Liver (tissue), 9 donors: Measurements from ENCODE around the gene FAM53B. TPM values are rescaled to one million over a fixed set of nuclear protein-coding genes. Genes with fewer than 3 reads are reported as not detected.

ENCODE experiments used
- DNase-seq: peaks from one replicate; pipeline ENCODE4 v3.0.0-alpha.2; 2017; ENCODE audit warnings: low spot score
- H3K27ac ChIP-seq, 2 donors: one replicate each; pipeline ENCODE4 v1.7.0; 2013; ENCODE audit warnings: inconsistent platforms in 2 of 2, low read length in 2 of 2, control low read depth in 1 of 2, low read depth in 1 of 2, mild to moderate bottlenecking in 1 of 2
- H3K27me3 ChIP-seq, 4 donors: one replicate each; pipeline versions ENCODE4 v1.6.1 to v1.7.0; 2013; ENCODE audit warnings: low read length in 3 of 4, inconsistent platforms in 1 of 4, mild to moderate bottlenecking in 1 of 4, moderate library complexity in 1 of 4; ENCODE audit not compliant: control insufficient read depth in 4 of 4, insufficient read depth in 4 of 4
- H3K36me3 ChIP-seq, 4 donors: one replicate each; pipeline versions ENCODE4 v1.6.1 to v1.7.0; 2013; ENCODE audit warnings: low read length in 3 of 4, mild to moderate bottlenecking in 3 of 4, low read depth in 1 of 4, moderate library complexity in 1 of 4; ENCODE audit not compliant: control insufficient read depth in 4 of 4, insufficient read depth in 3 of 4
- H3K4me1 ChIP-seq, 4 donors: one replicate each; pipeline versions ENCODE4 v1.6.1 to v1.7.0; 2013; ENCODE audit warnings: low read length in 3 of 4, mild to moderate bottlenecking in 3 of 4, moderate library complexity in 1 of 4; ENCODE audit not compliant: control insufficient read depth in 4 of 4, insufficient read depth in 4 of 4
- H3K4me3 ChIP-seq, 3 donors: one replicate each; pipeline versions ENCODE4 v1.6.1 to v1.7.0; 2013; ENCODE audit warnings: low read length in 3 of 3, control low read depth in 1 of 3, low read depth in 1 of 3, mild to moderate bottlenecking in 1 of 3
- H3K9ac ChIP-seq, 2 donors: one replicate each; pipeline ENCODE4 v1.7.0; 2013; ENCODE audit warnings: low read length in 2 of 2, mild to moderate bottlenecking in 2 of 2, moderate library complexity in 2 of 2, control low read depth in 1 of 2, low read depth in 1 of 2
- H3K9me3 ChIP-seq, 4 donors: one replicate each; pipeline versions ENCODE4 v1.6.1 to v1.7.0; 2013; ENCODE audit warnings: low read length in 3 of 4; ENCODE audit not compliant: control insufficient read depth in 4 of 4
- ATF3 ChIP-seq: IDR thresholded peaks from 2 replicates; pipeline ENCODE4 v1.6.1; 2016; ENCODE audit warnings: antibody characterized with exemption
- EGR1 ChIP-seq, 2 donors: IDR thresholded peaks; 2 replicates each; pipeline ENCODE4 v1.6.1; 2016 to 2018; ENCODE audit warnings: antibody characterized with exemption in 2 of 2, low read depth in 2 of 2
- FOXA1 ChIP-seq: IDR thresholded peaks from 2 replicates; pipeline ENCODE4 v1.6.1; 2016; ENCODE audit warnings: antibody characterized with exemption
- FOXA2 ChIP-seq: IDR thresholded peaks from 2 replicates; pipeline ENCODE4 v1.6.1; 2016; ENCODE audit warnings: antibody characterized with exemption
- GABPA ChIP-seq, 2 donors: IDR thresholded peaks in 1 of 2; conservative IDR thresholded peaks in 1 of 2; 2 replicates each; pipeline ENCODE4 v1.6.1; 2016; ENCODE audit warnings: antibody characterized with exemption in 2 of 2, mild to moderate bottlenecking in 1 of 2, moderate library complexity in 1 of 2
- HNF4A ChIP-seq, 2 donors: conservative IDR thresholded peaks; 2 replicates each; pipeline ENCODE4 v1.6.1; 2016; ENCODE audit warnings: antibody characterized with exemption in 2 of 2, mild to moderate bottlenecking in 2 of 2
- HNF4G ChIP-seq: IDR thresholded peaks from 2 replicates; pipeline ENCODE4 v1.6.1; 2016; ENCODE audit warnings: antibody characterized with exemption
- JUND ChIP-seq, 2 donors: IDR thresholded peaks; 2 replicates each; pipeline ENCODE4 v1.6.1; 2016; ENCODE audit warnings: antibody characterized with exemption in 2 of 2
- NR2F2 ChIP-seq: IDR thresholded peaks from 2 replicates; pipeline ENCODE4 v1.6.1; 2016; ENCODE audit warnings: antibody characterized with exemption
- RAD21 ChIP-seq, 2 donors: IDR thresholded peaks; 2 replicates each; pipeline ENCODE4 v1.6.1; 2016; ENCODE audit warnings: antibody characterized with exemption in 2 of 2, mild to moderate bottlenecking in 2 of 2
- TAF1 ChIP-seq: conservative IDR thresholded peaks from 2 replicates; pipeline ENCODE4 v1.6.1; 2016; ENCODE audit warnings: antibody characterized with exemption, mild to moderate bottlenecking
- YY1 ChIP-seq: IDR thresholded peaks from 2 replicates; pipeline ENCODE4 v1.6.1; 2016; ENCODE audit warnings: antibody characterized with exemption, mild to moderate bottlenecking
- ZBTB33 ChIP-seq: IDR thresholded peaks from 2 replicates; pipeline ENCODE4 v1.6.1; 2016; ENCODE audit warnings: antibody characterized with exemption
- WGBS: extraction: QIAGEN DNeasy Blood & Tissue Kit; methylation state at CpG from one replicate; pipeline ENCODE4 v1.1.7; 2013; 5-methylcytosine and 5-hydroxymethylcytosine counted together
- polyA plus RNA-seq, 2 donors: library from polyadenylated mRNA; stranded (reverse) in 1 of 2; unstranded in 1 of 2; fragments of 200-250 nt in 1 of 2; fragments of >200 nt in 1 of 2; fragmentation: Nextera tagmentation in 1 of 2; extraction: Ambion mirVana in 1 of 2; gene quantifications; one replicate each; pipeline versions ENCODE4 v1.2.1 to v1.2.3, GENCODE V29; 2013 to 2015
- total RNA-seq, 2 donors: library from RNA; depleted of rRNA; stranded (reverse); fragments of >200 nt; gene quantifications; one replicate each; pipeline ENCODE4 v1.2.3, GENCODE V29; 2014
- TF ChIP-seq, protein P1 (sequence below): IDR thresholded peaks from 2 replicates; pipeline ENCODE4 v1.6.1; 2016; ENCODE audit warnings: antibody characterized with exemption, mild to moderate bottlenecking
- donor health status: healthy.
- donor health status: healthy.
- donor health status: healthy.
- donor health status: healthy.
- donor health status: healthy.

Gene FAM53B
- total and polyA plus RNA-seq, 4 donors, result 1.1 to 24.0 (median 6.3) TPM

DNA sequence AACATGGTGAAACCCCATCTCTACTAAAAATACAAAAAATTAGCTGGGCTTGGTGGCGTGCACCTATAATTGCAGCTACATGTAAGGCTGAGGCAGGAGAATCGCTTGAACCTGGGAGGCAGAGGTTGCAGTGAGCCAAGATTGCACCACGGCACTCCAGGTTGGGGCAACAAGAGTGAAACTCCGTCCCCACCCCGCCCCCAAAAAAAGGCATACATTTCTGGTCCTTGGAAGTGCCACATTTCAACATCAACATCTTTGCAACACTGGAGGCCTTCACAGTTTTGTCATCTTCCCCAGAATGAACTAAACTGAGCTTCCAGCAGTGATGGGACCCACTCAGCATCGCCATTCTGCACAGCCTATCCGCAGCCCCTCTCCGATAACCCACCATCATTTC, 36.6 kb downstream of the FAM53B start:
- Histone ChIP-seq H3K27ac (peak overlapping the region in 1 of 2 donors; percentile 23), H3K9me3 (no peaks in the 10 kb centered on the region), H3K4me3 (no peak overlapping the region), H3K4me1 (peaks cover 24 to 57% (median 35%) of the 10 kb centered on the region in 4 donors), H3K27me3 (no peaks in the 10 kb centered on the region), H3K9ac (no peak overlapping the region), H3K36me3 (peaks cover 0 to 6% (median 1%) of the 10 kb centered on the region in 4 donors)
- TF ChIP-seq FOXA1 (no peak), EGR1 (IDR thresholded peaks at IDR 0.05; ENCODE audit: low read depth in 2 of 2) (no peak), ZBTB33 (no peak), NR2F2 (no peak), RAD21 (IDR thresholded peaks at IDR 0.05) (no peak), JUND (IDR thresholded peaks at IDR 0.05) (no peak), YY1 (no peak)
- TF ChIP-seq, protein P1, sequence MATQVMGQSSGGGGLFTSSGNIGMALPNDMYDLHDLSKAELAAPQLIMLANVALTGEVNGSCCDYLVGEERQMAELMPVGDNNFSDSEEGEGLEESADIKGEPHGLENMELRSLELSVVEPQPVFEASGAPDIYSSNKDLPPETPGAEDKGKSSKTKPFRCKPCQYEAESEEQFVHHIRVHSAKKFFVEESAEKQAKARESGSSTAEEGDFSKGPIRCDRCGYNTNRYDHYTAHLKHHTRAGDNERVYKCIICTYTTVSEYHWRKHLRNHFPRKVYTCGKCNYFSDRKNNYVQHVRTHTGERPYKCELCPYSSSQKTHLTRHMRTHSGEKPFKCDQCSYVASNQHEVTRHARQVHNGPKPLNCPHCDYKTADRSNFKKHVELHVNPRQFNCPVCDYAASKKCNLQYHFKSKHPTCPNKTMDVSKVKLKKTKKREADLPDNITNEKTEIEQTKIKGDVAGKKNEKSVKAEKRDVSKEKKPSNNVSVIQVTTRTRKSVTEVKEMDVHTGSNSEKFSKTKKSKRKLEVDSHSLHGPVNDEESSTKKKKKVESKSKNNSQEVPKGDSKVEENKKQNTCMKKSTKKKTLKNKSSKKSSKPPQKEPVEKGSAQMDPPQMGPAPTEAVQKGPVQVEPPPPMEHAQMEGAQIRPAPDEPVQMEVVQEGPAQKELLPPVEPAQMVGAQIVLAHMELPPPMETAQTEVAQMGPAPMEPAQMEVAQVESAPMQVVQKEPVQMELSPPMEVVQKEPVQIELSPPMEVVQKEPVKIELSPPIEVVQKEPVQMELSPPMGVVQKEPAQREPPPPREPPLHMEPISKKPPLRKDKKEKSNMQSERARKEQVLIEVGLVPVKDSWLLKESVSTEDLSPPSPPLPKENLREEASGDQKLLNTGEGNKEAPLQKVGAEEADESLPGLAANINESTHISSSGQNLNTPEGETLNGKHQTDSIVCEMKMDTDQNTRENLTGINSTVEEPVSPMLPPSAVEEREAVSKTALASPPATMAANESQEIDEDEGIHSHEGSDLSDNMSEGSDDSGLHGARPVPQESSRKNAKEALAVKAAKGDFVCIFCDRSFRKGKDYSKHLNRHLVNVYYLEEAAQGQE, result no peak
- WGBS, result 67% methylated on average over 8 of the region's 8 CpGs
- no peak for DNase-seq

DNA sequence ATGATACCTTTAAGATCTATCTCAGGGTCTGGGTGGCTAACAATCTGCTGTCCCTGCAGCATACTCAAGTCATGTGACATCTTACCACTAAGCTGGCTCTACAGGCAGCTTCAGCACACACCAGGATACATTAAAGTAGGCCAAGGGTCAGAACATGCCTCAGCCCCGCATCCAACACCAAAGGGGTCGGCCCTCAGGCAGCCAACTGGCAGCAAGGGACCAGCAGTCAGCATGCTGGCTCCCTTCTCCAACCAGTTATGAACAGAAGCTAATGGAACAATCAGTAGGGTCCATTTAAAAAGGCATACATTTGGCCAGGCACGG, 37.1 kb downstream of the FAM53B start:
- no peak for TF ChIP-seq ATF3
- no peak for TF ChIP-seq GABPA (IDR thresholded peaks at IDR 0.05 in 1 of 2, conservative IDR thresholded peaks at IDR 0.05 in 1 of 2)
- TF ChIP-seq TAF1, result no peak
- no peak for TF ChIP-seq FOXA2
- TF ChIP-seq ZBTB33, result no peak
- no peak for TF ChIP-seq NR2F2
- TF ChIP-seq HNF4A (conservative IDR thresholded peaks at IDR 0.05), result no peak
- TF ChIP-seq HNF4G, result no peak
- no peak for TF ChIP-seq FOXA1
- H3K9ac ChIP-seq, result no peak overlapping the region
- H3K9me3 ChIP-seq, result no peaks in the 10 kb centered on the region
- H3K27me3 ChIP-seq, result no peaks in the 10 kb centered on the region
- DNase-seq, result no peak
- 66% methylated on average over 3 of the region's 3 CpGs for WGBS
- peaks cover 24 to 60% (median 37%) of the 10 kb centered on the region in 4 donors for H3K4me1 ChIP-seq
- peaks cover 0 to 6% (median 1%) of the 10 kb centered on the region in 4 donors for H3K36me3 ChIP-seq
- H3K27ac ChIP-seq, result no peak overlapping the region
- no peak overlapping the region for H3K4me3 ChIP-seq
